ENCODE measurements around the gene PEAK1. TPM values are rescaled to one million over a fixed set of nuclear protein-coding genes. Genes with fewer than 3 reads are reported as not detected.
"Not testable (repeated sequence)": the region's sequence is repeated elsewhere in the genome, so short reads cannot be mapped to it uniquely, and the experiment has no call there.

Gene PEAK1
- total RNA-seq, 2 donors from 2014 or later, result 33.5 to 54.4 TPM

- intact Hi-C loops (cut with DNase I), result no loop called here
- Histone ChIP-seq H3K27me3 (no peaks in the 10 kb centered on the region), H3K36me3 (no peaks in the 10 kb centered on the region), H3K4me1 (peaks cover 6% of the 10 kb centered on the region), H3K9ac (ENCODE audit: low read depth in 2 of 2, low read length in 2 of 2) (no peak overlapping the region), H3K9me3 (no peaks in the 10 kb centered on the region), H3K27ac (no peak overlapping the region), H3K4me3 (no peak overlapping the region)
- no peak for DNase-seq
- no peak for TF ChIP-seq CTCF (IDR thresholded peaks at IDR 0.05)
Observed at GRCh38 chr15:77414789-77415442, 5.0 kb downstream of the PEAK1 start.

GRCh38 chr15:77413699-77414349 lies 6.1 kb downstream of the PEAK1 start:
- Histone ChIP-seq H3K4me1 (peaks cover 7% of the 10 kb centered on the region), H3K9ac (ENCODE audit: low read depth in 2 of 2, low read length in 2 of 2) (no peak overlapping the region), H3K27ac (no peak overlapping the region), H3K9me3 (no peaks in the 10 kb centered on the region), H3K27me3 (no peaks in the 10 kb centered on the region), H3K36me3 (no peaks in the 10 kb centered on the region), H3K4me3 (no peak overlapping the region)
- intact Hi-C loops (cut with DNase I), result no loop called here
- no peak for TF ChIP-seq CTCF (IDR thresholded peaks at IDR 0.05)
- DNase-seq, result no peak

GRCh38 chr15:77412972-77413698 lies 6.8 kb downstream of the PEAK1 start:
- Histone ChIP-seq H3K27me3 (no peaks in the 10 kb centered on the region), H3K9me3 (no peaks in the 10 kb centered on the region), H3K4me1 (peaks cover 7% of the 10 kb centered on the region), H3K9ac (ENCODE audit: low read depth in 2 of 2, low read length in 2 of 2) (no peak overlapping the region), H3K36me3 (no peaks in the 10 kb centered on the region), H3K4me3 (no peak overlapping the region), H3K27ac (no peak overlapping the region)
- DNase-seq, result no peak
- intact Hi-C loops (cut with DNase I), result no loop called here
- TF ChIP-seq CTCF (IDR thresholded peaks at IDR 0.05), result no peak

GRCh38 chr15:77411619-77411976 lies 8.3 kb downstream of the PEAK1 start:
- no peaks in the 10 kb centered on the region for H3K9me3 ChIP-seq
- H3K4me3 ChIP-seq, result no peak overlapping the region
- no peak for DNase-seq
- H3K4me1 ChIP-seq, result peaks cover 7% of the 10 kb centered on the region
- TF ChIP-seq CTCF (IDR thresholded peaks at IDR 0.05), result no peak
- no peak overlapping the region for H3K27ac ChIP-seq
- H3K27me3 ChIP-seq, result no peaks in the 10 kb centered on the region
- H3K9ac ChIP-seq (ENCODE audit: low read depth in 2 of 2, low read length in 2 of 2), result no peak overlapping the region
- intact Hi-C loops (cut with DNase I), result no loop called here
- no peaks in the 10 kb centered on the region for H3K36me3 ChIP-seq

- H3K27me3 ChIP-seq, result no peaks in the 10 kb centered on the region
- intact Hi-C loops (cut with DNase I), result no loop called here
- peaks cover 7% of the 10 kb centered on the region for H3K4me1 ChIP-seq
- H3K36me3 ChIP-seq, result no peaks in the 10 kb centered on the region
- no peak overlapping the region for H3K9ac ChIP-seq (ENCODE audit: low read depth in 2 of 2, low read length in 2 of 2)
- H3K27ac ChIP-seq, result no peak overlapping the region
- no peak overlapping the region for H3K4me3 ChIP-seq
- no peak for DNase-seq
- TF ChIP-seq CTCF (IDR thresholded peaks at IDR 0.05), result no peak
- H3K9me3 ChIP-seq, result no peaks in the 10 kb centered on the region
Observed at GRCh38 chr15:77410701-77411618, 8.9 kb downstream of the PEAK1 start.

- H3K9me3 ChIP-seq; H3K4me1 ChIP-seq; DNase-seq; intact Hi-C loops (cut with DNase I); H3K9ac ChIP-seq (ENCODE audit: low read depth in 2 of 2, low read length in 2 of 2); H3K36me3 ChIP-seq; H3K4me3 ChIP-seq; H3K27ac ChIP-seq; H3K27me3 ChIP-seq: not testable (repeated sequence)
Observed at GRCh38 chr15:77410157-77410500, 9.8 kb downstream of the PEAK1 start.

Data from colonic mucosa (tissue), 4 donors.